HepG2 (cell line): ENCODE measurements around the gene MAMLD1. TPM values are rescaled to one million over a fixed set of nuclear protein-coding genes. Genes with fewer than 3 reads are reported as not detected.

Experiments
- ATAC-seq: fragments of 200-7000 bp; cut with Tn5 transposase; 3 replicates; pipeline ENCODE4 v1.9.1; 2020; ENCODE audit warnings: mild to moderate bottlenecking, moderate library complexity
- BruUV-seq: library from RNA; stranded (reverse); fragments of 400-500 nt; replicated peaks from 2 replicates; lab custom pipeline; 2021; lab: Mats Ljungman, UMichigan
- CTCF ChIA-PET: fragments of 300-600 bp; formaldehyde crosslinking; extraction: SDS; loops from one replicate; lab custom pipeline; 2021; ENCODE audit warnings: low total read pairs, inconsistent platforms, low intra/inter-chr PET ratio; lab: Yijun Ruan, JAX
- POLR2A ChIA-PET: fragments of 350-600 bp; sonication (Branson Sonifier 250); formaldehyde crosslinking; loops from one replicate; lab custom pipeline; 2020; ENCODE audit warnings: antibody characterized with exemption, inconsistent platforms; lab: Yijun Ruan, JAX
- DNase-seq: peaks from one replicate; pipeline ENCODE4 v3.0.0-alpha.2; 2015; ENCODE audit warnings: low spot score
- FAIRE-seq: peaks from 3 replicates; lab custom pipeline; 2011; peaks lifted over from hg19 to GRCh38; lab: Jason Lieb, UNC
- H2AFZ ChIP-seq: one replicate; pipeline ENCODE4 v1.6.1; 2011; ENCODE audit warnings: low read length, inconsistent platforms
- H3K27ac ChIP-seq: fragments of 300-600 bp; 3 replicates; pipeline ENCODE4 v1.8.0; 2011; ENCODE audit warnings: mixed run types, mild to moderate bottlenecking, mixed read lengths, low read length, inconsistent platforms; ENCODE audit not compliant: insufficient read depth; ENCODE audit errors: extremely low read length
- H3K27me3 ChIP-seq, 2 experiments: fragments of 200-600 bp in 1 of 2; 2 replicates in 1 of 2; 3 replicates in 1 of 2; pipeline versions ENCODE4 v1.6.0 to v1.8.0; 2011; ENCODE audit warnings: low read length in 2 of 2, mild to moderate bottlenecking in 2 of 2, moderate library complexity in 2 of 2, inconsistent platforms in 1 of 2; ENCODE audit not compliant: insufficient read depth in 2 of 2, control insufficient read depth in 1 of 2
- H3K36me3 ChIP-seq, 2 experiments: fragments of 200-600 bp in 1 of 2; replicated peaks in 1 of 2; 2 replicates in 1 of 2; 3 replicates in 1 of 2; pipeline versions ENCODE4 v1.5.1 to v1.8.0; 2011; ENCODE audit warnings: low read length in 2 of 2, inconsistent platforms in 1 of 2; ENCODE audit not compliant: insufficient read depth in 2 of 2, control insufficient read depth in 1 of 2
- H3K4me1 ChIP-seq: 2 replicates; pipeline ENCODE4 v1.5.1; 2012; ENCODE audit warnings: low read length, inconsistent platforms; ENCODE audit not compliant: insufficient read depth
- H3K4me2 ChIP-seq: 2 replicates; pipeline ENCODE4 v1.6.0; 2011; ENCODE audit warnings: low read depth, low read length, inconsistent platforms
- H3K4me3 ChIP-seq, 3 experiments: fragments of 200-600 bp in 1 of 3; sonication (generic), shearing (Covaris generic) in 1 of 3; replicated peaks in 1 of 3; 2 replicates each; pipeline ENCODE4 v1.5.1; 2011 to 2016; ENCODE audit warnings: low read length in 3 of 3, inconsistent platforms in 2 of 3, low read depth in 2 of 3, mild to moderate bottlenecking in 2 of 3, control low read depth in 1 of 3, mixed read lengths in 1 of 3; ENCODE audit not compliant: insufficient read depth in 1 of 3
- H3K79me2 ChIP-seq: one replicate; pipeline ENCODE4 v1.6.1; 2011; ENCODE audit warnings: low read length, inconsistent platforms; ENCODE audit not compliant: insufficient read depth
- H3K9ac ChIP-seq: 2 replicates; pipeline ENCODE4 v1.6.0; 2011; ENCODE audit warnings: mild to moderate bottlenecking, low read depth, low read length, inconsistent platforms; ENCODE audit not compliant: insufficient read depth
- H3K9me3 ChIP-seq: 2 replicates; pipeline ENCODE4 v1.5.1; 2012; ENCODE audit warnings: mild to moderate bottlenecking, low read length
- H4K20me1 ChIP-seq: 2 replicates; pipeline ENCODE4 v1.6.0; 2011; ENCODE audit warnings: inconsistent platforms, mild to moderate bottlenecking, low read length, moderate library complexity; ENCODE audit not compliant: insufficient read depth
- ETS1 ChIP-seq: sonication (generic); formaldehyde crosslinking; IDR thresholded peaks from 2 replicates; pipeline ENCODE4 v1.4.0; 2020; ENCODE audit warnings: missing genetic modification reagents
- MAFK ChIP-seq, 2 experiments: IDR thresholded peaks in 1 of 2; conservative IDR thresholded peaks in 1 of 2; 2 replicates each; pipeline ENCODE4 v1.6.1; 2011; ENCODE audit warnings: improper control_type of control experiment in 2 of 2, low read length in 2 of 2
- NFAT5 ChIP-seq: sonication (generic); formaldehyde crosslinking; IDR thresholded peaks from 2 replicates; pipeline ENCODE4 v1.4.0; 2020; ENCODE audit warnings: missing genetic modification reagents
- NKX3-1 ChIP-seq: sonication (generic); formaldehyde crosslinking; IDR thresholded peaks from 2 replicates; pipeline ENCODE4 v1.5.0; 2020; ENCODE audit warnings: missing genetic modification reagents
- TOPORS ChIP-seq: sonication (generic); formaldehyde crosslinking; IDR thresholded peaks from 2 replicates; pipeline ENCODE4 v1.8.0; 2023; ENCODE audit warnings: mild to moderate bottlenecking, missing genetic modification reagents
- ZNF292 ChIP-seq: sonication (generic); formaldehyde crosslinking; IDR thresholded peaks from 2 replicates; pipeline ENCODE4 v1.8.1; 2022; ENCODE audit warnings: mild to moderate bottlenecking, low read depth, missing genetic modification reagents, borderline replicate concordance
- WGBS: methylation state at CpG from one replicate; pipeline ENCODE4 v1.1.6; 2017; ENCODE audit warnings: low lambda C conversion rate; 5-methylcytosine and 5-hydroxymethylcytosine counted together
- in situ Hi-C: cut with HindIII; loops from 2 replicates; pipeline ENCODE4 v1.10.0; 2017; ENCODE audit warnings: low pct_unique_long_range_greater_than_20kb; ENCODE audit not compliant: extremely low pct_ligation_motif_present
- intact Hi-C: fragments of 100-400 bp; cut with micrococcal nuclease; formaldehyde crosslinking; loops from one replicate; pipeline ENCODE4 v1.10.0; 2022; ENCODE audit not compliant: unreplicated experiment
- polyA plus RNA-seq, 8 experiments: library from polyadenylated mRNA; depleted of rRNA in 3 of 8; stranded (reverse) in 7 of 8; unstranded in 1 of 8; fragments of >200 nt; fragmentation: Illumina TruSeq in 4 of 8; extraction: Trizol in 4 of 8; gene quantifications; 2 replicates each; pipeline versions ENCODE4 v1.2.1 to v1.2.3, GENCODE V29; 2011 to 2016; ENCODE audit warnings: low read depth in 4 of 8, missing spikeins in 1 of 8, mixed read lengths in 1 of 8; ENCODE audit not compliant: insufficient read depth in 1 of 8
- total RNA-seq, 5 experiments: library from RNA; depleted of rRNA; stranded (reverse); fragments of >200 nt; fragmentation: Illumina TruSeq; extraction: Trizol; gene quantifications; 2 replicates each; pipeline ENCODE4 v1.2.3, GENCODE V29; 2016; ENCODE audit warnings: low read depth in 1 of 5

MAMLD1 gene
- total and polyA plus RNA-seq, 2 of the 13 experiments (the other 11 are each of a cell fraction or from before 2014, with no cell fraction given), result not detected

GRCh38 chrX:150436195-150436594, 73.1 kb downstream of the MAMLD1 start:
- H3K4me2 ChIP-seq, result no peak overlapping the region
- TF ChIP-seq NKX3-1, result no peak
- TF ChIP-seq TOPORS (CRISPR knock-in tag), result no peak
- 0 out of 4 replicates have a peak, but pooled peaks of 1 of the 2 experiments have one; percentile 23 for TF ChIP-seq MAFK (conservative IDR thresholded peaks at IDR 0.05 in 1 of 2, IDR thresholded peaks at IDR 0.05 in 1 of 2; ENCODE audit: low read length in 2 of 2)
- no peak for TF ChIP-seq ETS1 (CRISPR knock-in tag)
- no peak for TF ChIP-seq ZNF292 (CRISPR knock-in tag)
- ChIA-PET POLR2A (no interaction called here), CTCF (no interaction called here)
- intact Hi-C loops, result no loop called here
- no peak overlapping the region for H2AFZ ChIP-seq
- ATAC-seq (no peak), DNase-seq (no peak), FAIRE-seq (no peak)
- H4K20me1 ChIP-seq, result no peaks in the 10 kb centered on the region
- no peaks in the 10 kb centered on the region for H3K9me3 ChIP-seq
- no peak overlapping the region for H3K9ac ChIP-seq
- in situ Hi-C loops, result no loop called here
- no TSS peak for BruUV-seq
- H3K27ac ChIP-seq, result no peak overlapping the region
- H3K79me2 ChIP-seq, result no peaks in the 10 kb centered on the region
- H3K4me1 ChIP-seq, result no peaks in the 10 kb centered on the region
- H3K27me3 ChIP-seq, result no peaks in the 10 kb centered on the region
- no peak overlapping the region for H3K4me3 ChIP-seq
- H3K36me3 ChIP-seq, result no peaks in the 10 kb centered on the region

GRCh38 chrX:150438165-150438564, 75.0 kb downstream of the MAMLD1 start:
- Histone ChIP-seq H4K20me1 (no peaks in the 10 kb centered on the region), H3K36me3 (no peaks in the 10 kb centered on the region), H2AFZ (no peak overlapping the region), H3K4me2 (no peak overlapping the region), H3K4me1 (no peaks in the 10 kb centered on the region), H3K9ac (no peak overlapping the region), H3K4me3 (no peak overlapping the region), H3K27me3 (no peaks in the 10 kb centered on the region), H3K79me2 (no peaks in the 10 kb centered on the region), H3K27ac (no peak overlapping the region), H3K9me3 (no peaks in the 10 kb centered on the region)
- TF ChIP-seq NFAT5 (CRISPR knock-in tag), result no peak
- no peak for ATAC-seq
- intact Hi-C loops (no loop called here), in situ Hi-C loops (no loop called here)
- ChIA-PET CTCF (no interaction called here), POLR2A (no interaction called here)
- no peak for FAIRE-seq
- no peak for DNase-seq
- 50% methylated on average over 2 of the region's 2 CpGs for WGBS
- no TSS peak for BruUV-seq
